ENCODE results near the gene FLOT1.
"Not testable (repeated sequence)": the region's sequence is repeated elsewhere in the genome, so short reads cannot be mapped to it uniquely, and the experiment has no call there.

The FLOT1 gene

DNA sequence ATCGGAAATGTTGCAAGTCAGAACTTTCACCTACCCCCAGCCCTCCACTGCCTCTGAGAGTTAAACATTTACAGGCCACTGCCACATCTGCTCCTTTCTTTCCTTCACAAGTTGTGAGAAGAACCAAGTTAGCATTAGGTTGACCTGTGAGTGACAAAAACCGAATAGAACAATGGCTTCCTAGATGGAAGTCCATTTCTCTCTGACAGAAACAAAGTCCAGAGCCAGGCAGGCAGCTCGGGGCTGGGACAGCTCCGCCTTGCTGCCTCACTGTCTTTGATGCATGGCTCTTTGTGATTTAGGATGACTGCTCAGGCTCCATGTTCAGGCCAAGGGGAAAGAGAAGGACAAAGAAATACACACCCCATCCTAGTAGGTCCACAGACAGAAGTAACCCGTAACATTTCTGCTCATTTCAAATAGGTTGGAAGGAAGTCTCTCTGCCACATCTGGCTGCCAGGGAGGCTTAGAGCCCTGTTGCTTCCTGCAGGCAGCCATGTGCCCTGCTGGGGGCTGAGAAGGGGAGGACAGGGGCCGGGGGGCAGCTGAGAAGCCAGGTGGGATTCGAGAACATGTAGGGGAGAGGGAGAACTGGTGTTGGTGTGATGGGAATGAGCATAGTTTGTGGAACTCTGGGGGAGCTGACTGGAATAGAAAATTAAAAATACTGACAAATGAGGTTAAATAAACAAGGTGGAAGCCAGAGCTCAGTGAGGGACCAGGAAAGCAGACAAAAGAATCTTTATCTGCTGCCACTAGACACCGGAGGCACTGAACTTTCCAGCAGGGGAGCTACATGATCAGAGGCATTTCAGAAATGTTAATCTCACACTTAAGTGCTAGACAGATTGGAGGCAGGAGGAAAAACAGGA lies 21.4 kb upstream of the FLOT1 start:
- DNase-seq (ENCODE audit: low read depth, low spot score), result no peak
- H3K9ac ChIP-seq (ENCODE audit: insufficient read length), result no peak overlapping the region
- H3K36me3 ChIP-seq (ENCODE audit: insufficient read depth, low read length), result no peaks in the 10 kb centered on the region
- H3K27ac ChIP-seq, result no peak overlapping the region; the same call in 1 of the 2 replicates
- H3K4me3 ChIP-seq, result no peak overlapping the region
- TF ChIP-seq FOXP2 (optimal IDR thresholded peaks at IDR 0.05; ENCODE audit: control extremely low read depth, extremely low read length, insufficient read depth) (no peak), POLR2AphosphoS5 (IDR thresholded peaks at IDR 0.05; ENCODE audit: borderline replicate concordance, low read depth, low read length) (no peak), EZH2 (IDR thresholded peaks at IDR 0.05) (no peak)
- no peaks in the 10 kb centered on the region for H3K9me3 ChIP-seq (ENCODE audit: low read depth, low read length)

DNA sequence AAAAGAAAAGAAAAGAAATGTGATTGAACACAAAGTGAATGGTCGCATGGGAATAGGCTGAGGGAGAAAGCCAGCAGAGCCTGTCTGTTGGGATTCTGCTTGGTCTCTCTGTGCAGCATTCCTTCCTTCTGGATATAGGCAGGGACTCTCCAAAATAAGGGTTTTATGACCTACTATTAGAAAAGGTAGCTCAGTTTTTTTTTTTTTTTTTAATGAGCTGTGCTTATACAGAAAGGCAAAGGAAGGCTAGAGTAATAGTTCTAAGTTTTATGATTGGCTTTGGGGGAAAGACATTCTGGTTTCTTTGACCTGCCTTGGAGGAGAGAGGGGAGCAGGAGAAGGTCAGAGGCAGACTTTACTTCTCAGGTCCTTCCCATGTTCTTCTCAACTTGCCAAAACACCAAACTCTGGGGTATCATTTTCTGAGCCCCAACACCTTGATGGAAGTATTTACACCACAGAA lies 20.7 kb upstream of the FLOT1 start:
- Histone ChIP-seq H3K4me3 (no peak overlapping the region), H3K27ac (no peak overlapping the region), H3K36me3 (ENCODE audit: insufficient read depth, low read length) (no peaks in the 10 kb centered on the region), H3K9ac (ENCODE audit: insufficient read length) (no peak overlapping the region), H3K9me3 (ENCODE audit: low read depth, low read length) (no peaks in the 10 kb centered on the region)
- no peak for DNase-seq (ENCODE audit: low read depth, low spot score)
- TF ChIP-seq POLR2AphosphoS5 (IDR thresholded peaks at IDR 0.05; ENCODE audit: borderline replicate concordance, low read depth, low read length), result no peak
- TF ChIP-seq FOXP2 (optimal IDR thresholded peaks at IDR 0.05; ENCODE audit: control extremely low read depth, extremely low read length, insufficient read depth), result no peak
- no peak for TF ChIP-seq EZH2 (IDR thresholded peaks at IDR 0.05)

DNA sequence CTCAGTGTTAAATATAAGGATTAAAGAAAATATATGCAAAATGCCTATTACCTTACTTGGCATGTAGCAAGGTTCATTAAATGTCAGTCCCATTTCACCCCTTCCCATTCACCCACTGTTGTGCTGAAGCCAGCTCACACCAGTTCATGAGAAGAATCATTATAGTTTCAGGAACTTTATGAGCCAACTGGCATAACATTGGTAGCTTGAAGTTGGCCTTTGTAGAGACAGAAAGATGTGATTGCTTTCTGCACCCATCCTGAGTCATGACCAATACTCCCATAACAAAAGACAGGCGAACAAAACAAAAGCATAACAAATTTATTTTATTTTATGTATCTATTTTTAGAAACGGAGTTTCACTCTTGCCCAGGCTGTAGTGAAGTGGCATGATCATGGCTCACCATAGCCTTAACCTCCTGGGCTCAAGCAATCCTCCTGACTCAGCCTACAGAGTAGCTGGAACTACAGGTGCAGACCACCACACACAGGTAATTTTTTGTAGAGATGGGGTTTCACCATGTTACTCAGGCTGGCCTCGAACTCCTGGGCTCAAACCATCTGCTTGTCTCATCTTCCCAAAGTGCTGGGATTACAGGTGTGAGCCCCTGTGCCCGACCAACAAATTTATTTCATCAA lies 19.4 kb upstream of the FLOT1 start:
- no peak for TF ChIP-seq EZH2 (IDR thresholded peaks at IDR 0.05)
- no peak for TF ChIP-seq POLR2AphosphoS5 (IDR thresholded peaks at IDR 0.05; ENCODE audit: borderline replicate concordance, low read depth, low read length)
- no peak for TF ChIP-seq FOXP2 (optimal IDR thresholded peaks at IDR 0.05; ENCODE audit: control extremely low read depth, extremely low read length, insufficient read depth)
- no peaks in the 10 kb centered on the region for H3K36me3 ChIP-seq (ENCODE audit: insufficient read depth, low read length)
- no peak overlapping the region for H3K9ac ChIP-seq (ENCODE audit: insufficient read length)
- H3K27ac ChIP-seq, result no peak overlapping the region
- no peak for DNase-seq (ENCODE audit: low read depth, low spot score)
- no peak overlapping the region for H3K4me3 ChIP-seq
- H3K9me3 ChIP-seq (ENCODE audit: low read depth, low read length), result no peaks in the 10 kb centered on the region

DNA sequence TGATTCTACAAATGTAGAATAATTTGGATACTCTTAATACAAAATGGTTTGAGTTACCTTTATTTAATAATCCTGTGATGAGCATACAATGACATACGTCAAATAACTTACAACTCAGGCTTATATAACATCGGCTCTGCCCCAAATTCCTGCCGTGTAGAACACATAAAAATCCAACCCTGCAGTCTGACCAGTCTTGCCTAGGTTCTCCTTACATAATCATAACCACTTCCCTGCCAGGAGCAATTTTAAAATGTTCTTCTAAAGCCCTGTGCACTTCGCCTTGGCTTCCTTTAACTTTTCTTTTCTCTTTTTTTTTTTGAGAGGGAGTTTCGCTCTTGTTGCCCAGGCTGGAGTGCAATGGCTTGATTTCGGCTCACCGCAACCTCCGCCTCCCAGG lies 18.1 kb upstream of the FLOT1 start:
- TF ChIP-seq FOXP2 (optimal IDR thresholded peaks at IDR 0.05; ENCODE audit: control extremely low read depth, extremely low read length, insufficient read depth), result no peak
- TF ChIP-seq POLR2AphosphoS5 (IDR thresholded peaks at IDR 0.05; ENCODE audit: borderline replicate concordance, low read depth, low read length), result no peak
- TF ChIP-seq EZH2 (IDR thresholded peaks at IDR 0.05), result no peak
- no peak for DNase-seq (ENCODE audit: low read depth, low spot score)
- Histone ChIP-seq H3K4me3 (no peak overlapping the region), H3K27ac (no peak overlapping the region), H3K9me3 (ENCODE audit: low read depth, low read length) (no peaks in the 10 kb centered on the region), H3K9ac (ENCODE audit: insufficient read length) (no peak overlapping the region), H3K36me3 (ENCODE audit: insufficient read depth, low read length) (no peaks in the 10 kb centered on the region)

DNA sequence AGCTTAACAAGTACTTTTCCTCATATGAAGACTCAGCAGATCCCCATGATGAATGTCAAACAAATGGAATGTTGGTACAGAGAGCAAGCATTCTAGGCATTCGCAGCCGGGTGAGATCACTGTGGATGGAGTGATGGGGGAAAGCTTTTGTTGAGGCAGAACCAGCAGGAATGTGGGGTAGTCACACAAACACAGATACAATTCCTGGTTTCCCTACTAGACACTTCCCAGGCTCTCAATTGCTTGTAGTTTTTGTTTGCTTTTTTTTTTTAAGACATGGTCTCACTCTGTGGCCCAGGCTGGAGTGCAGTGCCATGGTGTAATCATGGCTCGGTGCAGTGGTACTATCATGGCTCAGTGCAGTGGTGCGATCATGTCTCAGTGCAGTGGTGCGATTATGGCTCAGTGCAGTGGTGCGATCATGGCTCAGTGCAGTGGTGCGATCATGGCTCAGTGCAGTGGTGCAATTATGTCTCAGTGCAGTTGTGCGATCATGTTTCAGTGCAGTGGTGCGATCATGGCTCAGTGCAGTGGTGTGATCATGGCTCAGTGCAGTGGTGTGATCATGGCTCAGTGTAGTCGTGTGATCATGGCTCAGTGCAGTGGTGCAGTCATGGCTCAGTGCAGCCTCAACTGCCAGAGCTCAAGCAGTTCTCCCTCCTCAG lies 17.2 kb upstream of the FLOT1 start:
- H3K9ac ChIP-seq (ENCODE audit: insufficient read length), result no peak overlapping the region
- H3K27ac ChIP-seq, result no peak overlapping the region
- no peak overlapping the region for H3K4me3 ChIP-seq
- no peaks in the 10 kb centered on the region for H3K9me3 ChIP-seq (ENCODE audit: low read depth, low read length)
- TF ChIP-seq EZH2 (IDR thresholded peaks at IDR 0.05), result no peak
- TF ChIP-seq POLR2AphosphoS5 (IDR thresholded peaks at IDR 0.05; ENCODE audit: borderline replicate concordance, low read depth, low read length), result no peak
- TF ChIP-seq FOXP2 (optimal IDR thresholded peaks at IDR 0.05; ENCODE audit: control extremely low read depth, extremely low read length, insufficient read depth), result no peak
- DNase-seq (ENCODE audit: low read depth, low spot score), result no peak
- H3K36me3 ChIP-seq (ENCODE audit: insufficient read depth, low read length), result no peaks in the 10 kb centered on the region

DNA sequence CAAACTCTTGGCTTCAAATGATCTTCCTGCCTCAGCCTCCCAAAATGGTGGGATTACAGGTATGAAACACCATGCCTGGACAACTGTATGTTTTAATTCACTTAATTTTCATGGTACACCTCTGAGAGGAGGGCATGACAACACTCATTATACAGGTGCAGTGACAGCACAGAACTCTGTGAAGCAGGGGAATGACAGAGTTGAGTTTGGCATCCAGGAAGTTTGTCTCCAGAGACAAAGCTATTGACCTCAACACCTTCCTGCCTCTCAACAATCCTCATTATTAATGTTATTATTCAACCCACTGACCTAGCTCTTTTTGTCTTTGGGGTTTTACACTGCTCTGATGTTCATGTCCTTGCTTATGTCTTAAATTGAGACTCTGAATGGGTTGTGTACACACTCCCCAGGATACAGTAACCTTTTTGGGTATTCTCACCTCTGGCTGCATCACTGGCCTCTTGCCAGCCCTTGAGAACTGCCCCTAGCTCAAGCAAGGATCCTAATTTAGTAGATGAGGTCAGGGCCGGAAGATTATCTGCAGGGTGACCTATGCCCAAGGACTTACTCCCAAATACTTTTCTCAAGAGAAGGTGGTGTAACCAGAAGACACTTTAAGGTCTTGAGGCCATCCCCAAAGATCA lies 14.9 kb upstream of the FLOT1 start:
- H3K27ac ChIP-seq, result no peak overlapping the region

DNA sequence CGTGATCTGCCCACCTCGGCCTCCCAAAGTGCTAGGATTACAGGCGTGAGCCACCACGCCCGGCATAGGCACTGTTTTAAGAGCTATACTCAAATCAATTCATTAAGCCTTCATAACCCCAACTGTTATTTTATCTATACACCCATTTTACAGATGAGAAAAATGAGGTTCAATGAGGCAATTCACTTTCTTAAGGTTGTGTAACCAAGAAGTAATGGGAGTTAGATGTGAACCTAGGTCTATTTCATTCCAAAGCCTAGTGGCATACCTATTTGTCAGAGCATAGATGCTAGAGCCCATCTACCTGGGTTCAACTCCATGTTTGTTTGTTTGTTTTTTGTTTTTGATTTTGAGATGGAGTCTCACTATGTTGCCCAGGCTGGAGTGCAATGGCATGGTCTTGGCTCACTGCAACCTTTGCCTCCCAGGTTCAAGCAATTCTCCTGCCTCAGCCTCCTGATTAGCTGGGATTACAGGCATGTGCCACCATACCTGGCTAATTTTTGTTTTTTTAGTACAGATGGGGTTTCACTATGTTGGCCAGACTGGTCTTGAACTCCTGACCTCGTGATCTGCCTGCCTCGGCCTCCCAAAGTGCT lies 14.0 kb upstream of the FLOT1 start:
- DNase-seq (ENCODE audit: low read depth, low spot score); H3K9ac ChIP-seq (ENCODE audit: insufficient read length); H3K27ac ChIP-seq; H3K9me3 ChIP-seq (ENCODE audit: low read depth, low read length); H3K4me3 ChIP-seq; H3K36me3 ChIP-seq (ENCODE audit: insufficient read depth, low read length): not testable (repeated sequence)

More for the DNA sequence above, 14.9 kb upstream of the FLOT1 start:
- no peak overlapping the region for H3K4me3 ChIP-seq
- no peaks in the 10 kb centered on the region for H3K36me3 ChIP-seq (ENCODE audit: insufficient read depth, low read length)
- no peak for DNase-seq (ENCODE audit: low read depth, low spot score)
- H3K9ac ChIP-seq (ENCODE audit: insufficient read length), result no peak overlapping the region
- TF ChIP-seq FOXP2 (optimal IDR thresholded peaks at IDR 0.05; ENCODE audit: control extremely low read depth, extremely low read length, insufficient read depth) (no peak), POLR2AphosphoS5 (IDR thresholded peaks at IDR 0.05; ENCODE audit: borderline replicate concordance, low read depth, low read length) (no peak), EZH2 (IDR thresholded peaks at IDR 0.05) (no peak)
- H3K9me3 ChIP-seq (ENCODE audit: low read depth, low read length), result no peaks in the 10 kb centered on the region

DNA sequence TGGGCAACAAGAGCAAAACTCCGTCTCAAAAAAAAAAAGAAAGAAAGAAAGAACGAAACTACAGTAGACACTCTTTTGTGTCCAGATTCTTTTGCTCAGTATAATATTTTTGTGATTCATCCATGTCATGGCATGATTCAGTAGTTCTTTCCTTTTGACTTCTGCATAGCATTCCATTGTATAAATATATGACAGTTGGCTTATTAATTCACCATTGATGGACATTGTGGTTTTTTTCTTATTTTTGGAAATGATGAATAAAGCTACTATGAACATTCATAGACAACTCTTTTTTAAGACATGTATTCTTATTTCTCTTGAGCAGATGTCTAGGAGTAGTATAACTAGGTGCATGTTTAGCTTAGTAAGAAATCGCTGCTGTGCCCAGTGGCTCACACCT lies 12.1 kb upstream of the FLOT1 start:
- no peak overlapping the region for H3K9ac ChIP-seq (ENCODE audit: insufficient read length)
- H3K9me3 ChIP-seq (ENCODE audit: low read depth, low read length), result no peaks in the 10 kb centered on the region
- no peak for TF ChIP-seq FOXP2 (optimal IDR thresholded peaks at IDR 0.05; ENCODE audit: control extremely low read depth, extremely low read length, insufficient read depth)
- no peak for TF ChIP-seq POLR2AphosphoS5 (IDR thresholded peaks at IDR 0.05; ENCODE audit: borderline replicate concordance, low read depth, low read length)
- TF ChIP-seq EZH2 (IDR thresholded peaks at IDR 0.05), result no peak

More for the DNA sequence above, 12.1 kb upstream of the FLOT1 start:
- no peak overlapping the region for H3K27ac ChIP-seq
- H3K4me3 ChIP-seq, result no peak overlapping the region
- DNase-seq (ENCODE audit: low read depth, low spot score), result no peak
- H3K36me3 ChIP-seq (ENCODE audit: insufficient read depth, low read length), result no peaks in the 10 kb centered on the region

Data from SK-N-MC (cell line).